OCI-LY3 (cell line): ENCODE measurements around the gene RBPJ.

Experiments
- H2AFZ ChIP-seq: fragments of 200-600, 300-600 bp; shearing (Covaris generic); 2 replicates; pipeline ENCODE4 v1.6.0; 2014; ENCODE audit warnings: antibody characterized with exemption, low read depth, low read length
- H3K27ac ChIP-seq: fragments of 200-600, 300-600 bp; sonication (generic); 2 replicates; pipeline ENCODE4 v1.5.1; 2014; ENCODE audit warnings: mild to moderate bottlenecking, low read length, moderate library complexity, mixed read lengths
- H3K27me3 ChIP-seq: fragments of 200-600, 300-600 bp; sonication (generic); 2 replicates; pipeline ENCODE4 v1.6.1; 2014; ENCODE audit warnings: low read depth, low read length, mixed read lengths
- H3K36me3 ChIP-seq: fragments of 200-600, 300-600 bp; sonication (generic); replicated peaks from 2 replicates; pipeline ENCODE3; 2014; ENCODE audit warnings: low read depth, low read length, mixed read lengths
- H3K4me1 ChIP-seq: fragments of 300-600, 200-600 bp; sonication (generic); 2 replicates; pipeline ENCODE4 v1.6.1; 2014; ENCODE audit warnings: low read length, mixed read lengths
- H3K4me2 ChIP-seq: fragments of 200-600, 300-600 bp; sonication (generic); 2 replicates; pipeline ENCODE4 v1.6.1; 2014; ENCODE audit warnings: low read length, mixed read lengths
- H3K4me3 ChIP-seq: fragments of 300-600, 200-600 bp; sonication (generic); 2 replicates; pipeline ENCODE4 v1.5.1; 2014; ENCODE audit warnings: antibody characterized with exemption, mild to moderate bottlenecking, low read length, moderate library complexity
- H3K79me2 ChIP-seq: fragments of 300-600, 200-600 bp; shearing (Covaris generic); 2 replicates; pipeline ENCODE4 v1.6.1; 2014; ENCODE audit warnings: mild to moderate bottlenecking, low read length, mixed read lengths
- H3K9ac ChIP-seq: fragments of 300-600, 200-600 bp; shearing (Covaris generic); 2 replicates; pipeline ENCODE4 v1.6.0; 2014; ENCODE audit warnings: mild to moderate bottlenecking, low read length, moderate library complexity
- H3K9me3 ChIP-seq: fragments of 200-600, 300-600 bp; shearing (Covaris generic); 2 replicates; pipeline ENCODE4 v1.6.1; 2014; ENCODE audit warnings: low read length, mixed read lengths; ENCODE audit not compliant: insufficient read depth
- H4K20me1 ChIP-seq: fragments of 200-600, 300-600 bp; sonication (generic); 2 replicates; pipeline ENCODE4 v1.6.1; 2016; ENCODE audit warnings: low read length, mixed read lengths; ENCODE audit not compliant: insufficient read depth
- CTCF ChIP-seq: fragments of 200-600, 300-600 bp; sonication (generic); IDR thresholded peaks from 2 replicates; pipeline ENCODE4 v1.5.1; 2014; ENCODE audit warnings: antibody characterized with exemption, low read length, low read depth
- EZH2phosphoT487 ChIP-seq: fragments of 200-600 bp; shearing (Covaris generic); IDR thresholded peaks from 2 replicates; pipeline ENCODE4 v1.6.1; 2018; ENCODE audit warnings: antibody characterized with exemption, mixed run types, low read depth

RBPJ gene

GRCh38 chr4:26451597-26451996 is 130.8 kb downstream of the RBPJ start:
- Histone ChIP-seq H3K4me3 (no peak overlapping the region), H3K27me3 (no peaks in the 10 kb centered on the region), H4K20me1 (no peaks in the 10 kb centered on the region), H3K36me3 (no peaks in the 10 kb centered on the region), H3K79me2 (no peaks in the 10 kb centered on the region), H3K4me2 (no peak overlapping the region), H3K9me3 (no peaks in the 10 kb centered on the region), H3K27ac (no peak overlapping the region), H3K9ac (no peak overlapping the region), H2AFZ (no peak overlapping the region), H3K4me1 (no peaks in the 10 kb centered on the region)
- no peak for TF ChIP-seq EZH2phosphoT487
- no peak for TF ChIP-seq CTCF

- H3K36me3 ChIP-seq = no peaks in the 10 kb centered on the region
- no peak overlapping the region for H3K4me2 ChIP-seq
- no peak overlapping the region for H3K27ac ChIP-seq
- H2AFZ ChIP-seq = no peak overlapping the region
- no peaks in the 10 kb centered on the region for H3K9me3 ChIP-seq
- H4K20me1 ChIP-seq = no peaks in the 10 kb centered on the region
- H3K4me1 ChIP-seq = no peaks in the 10 kb centered on the region
- no peaks in the 10 kb centered on the region for H3K79me2 ChIP-seq
- TF ChIP-seq EZH2phosphoT487 = no peak
- TF ChIP-seq CTCF = no peak
- H3K27me3 ChIP-seq = no peaks in the 10 kb centered on the region
- no peak overlapping the region for H3K4me3 ChIP-seq
- H3K9ac ChIP-seq = no peak overlapping the region
Measured at GRCh38 chr4:26452565-26453531, 132.0 kb downstream of the RBPJ start.

- Histone ChIP-seq H3K27me3 (no peaks in the 10 kb centered on the region; the same call in 1 of the 2 replicates), H3K4me2 (no peak overlapping the region), H3K79me2 (no peaks in the 10 kb centered on the region), H3K9ac (no peak overlapping the region), H3K9me3 (no peaks in the 10 kb centered on the region), H3K4me1 (no peaks in the 10 kb centered on the region), H3K4me3 (no peak overlapping the region), H3K36me3 (no peaks in the 10 kb centered on the region), H4K20me1 (no peaks in the 10 kb centered on the region), H3K27ac (no peak overlapping the region), H2AFZ (no peak overlapping the region)
- no peak for TF ChIP-seq CTCF
Measured at GRCh38 chr4:26454961-26455360, 134.1 kb downstream of the RBPJ start.

GRCh38 chr4:26455571-26455970 is 134.8 kb downstream of the RBPJ start:
- Histone ChIP-seq H3K27me3 (no peaks in the 10 kb centered on the region; the same call in 1 of the 2 replicates), H3K4me1 (no peaks in the 10 kb centered on the region), H2AFZ (no peak overlapping the region), H3K4me2 (no peak overlapping the region), H3K79me2 (no peaks in the 10 kb centered on the region), H3K36me3 (no peaks in the 10 kb centered on the region), H3K27ac (no peak overlapping the region), H3K4me3 (no peak overlapping the region), H3K9me3 (no peaks in the 10 kb centered on the region), H4K20me1 (no peaks in the 10 kb centered on the region), H3K9ac (no peak overlapping the region)
- TF ChIP-seq EZH2phosphoT487 = no peak
